GM12875 (cell line): Measurements from ENCODE around the gene PMIS2.

Experiments used
- H3K4me3 ChIP-seq: one replicate; pipeline ENCODE4 v1.5.1; 2011; ENCODE audit warnings: low read depth, low read length, control low read depth
- CTCF ChIP-seq: IDR thresholded peaks from 2 replicates; pipeline ENCODE4 v1.5.1; 2011; ENCODE audit warnings: low read depth, mild to moderate bottlenecking, control low read depth, inconsistent platforms, low read length, moderate library complexity, borderline replicate concordance; ENCODE audit not compliant: insufficient read depth

Gene PMIS2

GRCh38 chr19:35633727-35634440, 47.9 kb downstream of the PMIS2 start:
- no peak for TF ChIP-seq CTCF
- H3K4me3 ChIP-seq = no peak overlapping the region

GRCh38 chr19:35636651-35637050, 50.7 kb downstream of the PMIS2 start:
- TF ChIP-seq CTCF = no peak
- no peak overlapping the region for H3K4me3 ChIP-seq
